NB4 (cell line): ENCODE measurements around the gene OPRL1.

ENCODE experiments used
- CTCF ChIP-seq: IDR thresholded peaks from one replicate; pipeline ENCODE4 v1.5.1; 2012; ENCODE audit warnings: low read depth, low read length
- MYC ChIP-seq: IDR thresholded peaks from 2 replicates; pipeline ENCODE4 v1.6.1; 2011; ENCODE audit warnings: low read depth, low read length
- POLR2A ChIP-seq: IDR thresholded peaks from 2 replicates; pipeline ENCODE4 v1.6.1; 2011; ENCODE audit warnings: mild to moderate bottlenecking; ENCODE audit not compliant: insufficient read length; ENCODE audit errors: extremely low read depth

- no peak for TF ChIP-seq CTCF
- no peak for TF ChIP-seq MYC
- no peak for TF ChIP-seq POLR2A
These were observed 4.2 kb downstream of the OPRL1 start, which contains the start of gene LKAAEAR1 for GRCh38 chr20:64083804-64084684.
